ENCODE measurements around the gene CABP7. TPM values are rescaled to one million over a fixed set of nuclear protein-coding genes. Genes with fewer than 3 reads are reported as not detected.

CABP7 gene
- total and polyA plus RNA-seq, 2 of the 13 experiments (the other 11 are each of a cell fraction or from before 2014, with no cell fraction given), result 0.08 TPM; not detected in 1

DNA sequence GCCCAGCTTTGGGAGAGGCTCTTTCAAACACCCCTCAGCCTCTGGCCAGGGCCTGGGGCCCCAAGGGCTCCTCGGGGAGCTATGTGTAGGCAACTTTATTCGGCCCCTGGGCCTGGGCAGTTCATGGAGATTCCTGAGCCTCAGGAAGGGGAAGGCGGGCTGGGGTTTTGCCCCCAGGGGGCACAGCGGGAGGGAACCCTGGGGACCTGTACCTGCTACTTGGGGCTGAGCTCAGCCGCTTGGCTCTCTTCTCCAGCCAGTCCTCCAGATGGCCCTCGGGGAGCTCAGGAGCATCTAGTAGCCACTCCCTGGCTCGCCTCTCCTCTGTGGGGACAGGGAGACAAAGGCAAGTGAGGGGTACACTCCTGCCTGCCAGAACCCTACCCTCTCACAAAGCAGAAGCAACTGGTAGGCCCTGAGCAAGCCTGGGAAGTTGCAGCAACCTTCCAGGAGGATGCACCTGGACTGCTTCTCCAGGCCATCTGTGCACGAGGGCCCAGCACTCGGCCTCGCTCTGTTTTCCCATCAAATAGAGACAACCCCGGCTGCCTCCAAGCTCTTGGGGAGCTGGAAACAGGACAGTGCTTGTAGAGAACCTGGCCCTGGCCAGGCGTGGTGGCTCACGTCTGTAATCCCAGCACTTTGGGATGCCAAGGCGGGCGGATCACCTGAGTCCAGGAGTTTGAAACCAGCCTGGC is 18.5 kb downstream of the CABP7 start:
- no peaks in the 10 kb centered on the region for H3K79me2 ChIP-seq (ENCODE audit: insufficient read depth, low read length)
- H3K36me3 ChIP-seq (replicated peaks in 1 of 2; ENCODE audit: control insufficient read depth in 1 of 2, insufficient read depth in 2 of 2, low read length in 2 of 2), result peaks cover 3% of the 10 kb centered on the region in 2 experiments; a peak in 3 of 5 replicates
- WGBS (ENCODE audit: low lambda C conversion rate), result 81% methylated on average over 6 of the region's 15 CpGs
- H2AFZ ChIP-seq (ENCODE audit: low read length), result no peak overlapping the region
- intact Hi-C loops (cut with micrococcal nuclease; ENCODE audit: unreplicated experiment), result no loop called here
- H4K20me1 ChIP-seq (ENCODE audit: insufficient read depth, low read length), result no peaks in the 10 kb centered on the region
- TF ChIP-seq RBM22 (optimal IDR thresholded peaks at IDR 0.05; ENCODE audit: low read length), result no peak
- TF ChIP-seq, protein P1, sequence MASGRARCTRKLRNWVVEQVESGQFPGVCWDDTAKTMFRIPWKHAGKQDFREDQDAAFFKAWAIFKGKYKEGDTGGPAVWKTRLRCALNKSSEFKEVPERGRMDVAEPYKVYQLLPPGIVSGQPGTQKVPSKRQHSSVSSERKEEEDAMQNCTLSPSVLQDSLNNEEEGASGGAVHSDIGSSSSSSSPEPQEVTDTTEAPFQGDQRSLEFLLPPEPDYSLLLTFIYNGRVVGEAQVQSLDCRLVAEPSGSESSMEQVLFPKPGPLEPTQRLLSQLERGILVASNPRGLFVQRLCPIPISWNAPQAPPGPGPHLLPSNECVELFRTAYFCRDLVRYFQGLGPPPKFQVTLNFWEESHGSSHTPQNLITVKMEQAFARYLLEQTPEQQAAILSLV (CRISPR knock-in tag; IDR thresholded peaks at IDR 0.05; ENCODE audit: borderline replicate concordance), result no peak
- TF ChIP-seq, protein P2, sequence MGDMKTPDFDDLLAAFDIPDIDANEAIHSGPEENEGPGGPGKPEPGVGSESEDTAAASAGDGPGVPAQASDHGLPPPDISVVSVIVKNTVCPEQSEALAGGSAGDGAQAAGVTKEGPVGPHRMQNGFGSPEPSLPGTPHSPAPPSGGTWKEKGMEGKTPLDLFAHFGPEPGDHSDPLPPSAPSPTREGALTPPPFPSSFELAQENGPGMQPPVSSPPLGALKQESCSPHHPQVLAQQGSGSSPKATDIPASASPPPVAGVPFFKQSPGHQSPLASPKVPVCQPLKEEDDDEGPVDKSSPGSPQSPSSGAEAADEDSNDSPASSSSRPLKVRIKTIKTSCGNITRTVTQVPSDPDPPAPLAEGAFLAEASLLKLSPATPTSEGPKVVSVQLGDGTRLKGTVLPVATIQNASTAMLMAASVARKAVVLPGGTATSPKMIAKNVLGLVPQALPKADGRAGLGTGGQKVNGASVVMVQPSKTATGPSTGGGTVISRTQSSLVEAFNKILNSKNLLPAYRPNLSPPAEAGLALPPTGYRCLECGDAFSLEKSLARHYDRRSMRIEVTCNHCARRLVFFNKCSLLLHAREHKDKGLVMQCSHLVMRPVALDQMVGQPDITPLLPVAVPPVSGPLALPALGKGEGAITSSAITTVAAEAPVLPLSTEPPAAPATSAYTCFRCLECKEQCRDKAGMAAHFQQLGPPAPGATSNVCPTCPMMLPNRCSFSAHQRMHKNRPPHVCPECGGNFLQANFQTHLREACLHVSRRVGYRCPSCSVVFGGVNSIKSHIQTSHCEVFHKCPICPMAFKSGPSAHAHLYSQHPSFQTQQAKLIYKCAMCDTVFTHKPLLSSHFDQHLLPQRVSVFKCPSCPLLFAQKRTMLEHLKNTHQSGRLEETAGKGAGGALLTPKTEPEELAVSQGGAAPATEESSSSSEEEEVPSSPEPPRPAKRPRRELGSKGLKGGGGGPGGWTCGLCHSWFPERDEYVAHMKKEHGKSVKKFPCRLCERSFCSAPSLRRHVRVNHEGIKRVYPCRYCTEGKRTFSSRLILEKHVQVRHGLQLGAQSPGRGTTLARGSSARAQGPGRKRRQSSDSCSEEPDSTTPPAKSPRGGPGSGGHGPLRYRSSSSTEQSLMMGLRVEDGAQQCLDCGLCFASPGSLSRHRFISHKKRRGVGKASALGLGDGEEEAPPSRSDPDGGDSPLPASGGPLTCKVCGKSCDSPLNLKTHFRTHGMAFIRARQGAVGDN (CRISPR knock-in tag; IDR thresholded peaks at IDR 0.05), result no peak
- no peak for TF ChIP-seq ZBTB26 (CRISPR knock-in tag; IDR thresholded peaks at IDR 0.05; ENCODE audit: borderline replicate concordance)
- no peak for TF ChIP-seq ZNF619 (CRISPR knock-in tag; IDR thresholded peaks at IDR 0.05)
- no peak for TF ChIP-seq HMG20B (CRISPR knock-in tag; conservative IDR thresholded peaks at IDR 0.05)
- no peak for TF ChIP-seq RXRB (CRISPR knock-in tag; IDR thresholded peaks at IDR 0.05; ENCODE audit: borderline replicate concordance)
- no peak overlapping the region for H3K27ac ChIP-seq (ENCODE audit: extremely low read length, insufficient read depth, low read length)
- FAIRE-seq (no peak), ATAC-seq (no peak), DNase-seq (ENCODE audit: low spot score) (no peak)
- POLR2A ChIA-PET, result no interaction called here
- no peak overlapping the region for H3K4me2 ChIP-seq (ENCODE audit: low read depth, low read length)
- in situ Hi-C loops (cut with HindIII; ENCODE audit: extremely low pct_ligation_motif_present, low pct_unique_long_range_greater_than_20kb), result no loop called here
- H3K9ac ChIP-seq (ENCODE audit: insufficient read depth, low read depth, low read length), result no peak overlapping the region
- H3K4me1 ChIP-seq (ENCODE audit: insufficient read depth, low read length), result no peaks in the 10 kb centered on the region
- H3K4me3 ChIP-seq (replicated peaks in 1 of 3; ENCODE audit: insufficient read depth in 1 of 3, low read depth in 2 of 3, low read length in 3 of 3), result no peak overlapping the region
- no peaks in the 10 kb centered on the region for H3K27me3 ChIP-seq (ENCODE audit: control insufficient read depth in 1 of 2, insufficient read depth in 2 of 2, low read length in 2 of 2)
- BruUV-seq (replicated peaks), result no TSS peak
- CTCF ChIA-PET (ENCODE audit: low intra/inter-chr PET ratio, low total read pairs), result no interaction called here
- H3K9me3 ChIP-seq (ENCODE audit: low read length), result no peaks in the 10 kb centered on the region
